ENCODE data around the gene DISP3.

DISP3 gene

GRCh38 chr1:11550664-11551283 lies 71.8 kb downstream of the DISP3 start:
- DNase-seq = peak; percentile 97

GRCh38 chr1:11558276-11558675 lies 79.3 kb downstream of the DISP3 start:
- no peak for DNase-seq

GRCh38 chr1:11558871-11559590 lies 80.1 kb downstream of the DISP3 start:
- no peak for DNase-seq

- peak; percentile 36 for DNase-seq
Measured at GRCh38 chr1:11559591-11559970, 80.6 kb downstream of the DISP3 start.

- no peak for DNase-seq
Measured at GRCh38 chr1:11560061-11560460, 81.1 kb downstream of the DISP3 start.

- no peak for DNase-seq
Measured at GRCh38 chr1:11561740-11562139, 82.8 kb downstream of the DISP3 start.

- DNase-seq = no peak
Measured at GRCh38 chr1:11562664-11563063, 83.7 kb downstream of the DISP3 start.

- peak; percentile 97 for DNase-seq
Measured at GRCh38 chr1:11563560-11564069, 84.7 kb downstream of the DISP3 start.

GRCh38 chr1:11564237-11564636 lies 85.3 kb downstream of the DISP3 start:
- DNase-seq = peak; percentile 61

- no peak for DNase-seq
Measured at GRCh38 chr1:11566042-11566850, 87.3 kb downstream of the DISP3 start.

GRCh38 chr1:11567244-11568065 lies 88.5 kb downstream of the DISP3 start:
- no peak for DNase-seq

GRCh38 chr1:11568687-11569086 lies 89.7 kb downstream of the DISP3 start:
- no peak for DNase-seq

GRCh38 chr1:11569551-11569950 lies 90.6 kb downstream of the DISP3 start:
- no peak for DNase-seq

- no peak for DNase-seq
Measured at GRCh38 chr1:11569954-11570353, 91.0 kb downstream of the DISP3 start.

- DNase-seq = no peak
Measured at GRCh38 chr1:11570821-11571380, 91.9 kb downstream of the DISP3 start.

- DNase-seq = no peak
Measured at GRCh38 chr1:11571906-11572616, 93.1 kb downstream of the DISP3 start.

- no peak for DNase-seq
Measured at GRCh38 chr1:11573116-11573692, 94.2 kb downstream of the DISP3 start.

GRCh38 chr1:11575553-11575952 lies 96.6 kb downstream of the DISP3 start:
- no peak for DNase-seq

- no peak for DNase-seq
Measured at GRCh38 chr1:11576109-11576875, 97.3 kb downstream of the DISP3 start.

GRCh38 chr1:11578004-11578403 lies 99.0 kb downstream of the DISP3 start:
- DNase-seq = no peak

- DNase-seq = no peak
Measured at GRCh38 chr1:11579506-11579905, 100.6 kb downstream of the DISP3 start.

All from eye (tissue), 1 donor.